GM10266 (cell line): Measurements from ENCODE around the gene P4HB.

Experiments used
- DNase-seq: peaks from one replicate; pipeline ENCODE4 v3.0.0; 2012; ENCODE audit errors: extremely low spot score
- CTCF ChIP-seq: IDR thresholded peaks from 2 replicates; pipeline ENCODE4 v1.5.1; 2012; ENCODE audit warnings: mild to moderate bottlenecking, low read depth; ENCODE audit not compliant: control insufficient read depth, insufficient read depth; ENCODE audit errors: missing control alignments

Gene P4HB

DNA sequence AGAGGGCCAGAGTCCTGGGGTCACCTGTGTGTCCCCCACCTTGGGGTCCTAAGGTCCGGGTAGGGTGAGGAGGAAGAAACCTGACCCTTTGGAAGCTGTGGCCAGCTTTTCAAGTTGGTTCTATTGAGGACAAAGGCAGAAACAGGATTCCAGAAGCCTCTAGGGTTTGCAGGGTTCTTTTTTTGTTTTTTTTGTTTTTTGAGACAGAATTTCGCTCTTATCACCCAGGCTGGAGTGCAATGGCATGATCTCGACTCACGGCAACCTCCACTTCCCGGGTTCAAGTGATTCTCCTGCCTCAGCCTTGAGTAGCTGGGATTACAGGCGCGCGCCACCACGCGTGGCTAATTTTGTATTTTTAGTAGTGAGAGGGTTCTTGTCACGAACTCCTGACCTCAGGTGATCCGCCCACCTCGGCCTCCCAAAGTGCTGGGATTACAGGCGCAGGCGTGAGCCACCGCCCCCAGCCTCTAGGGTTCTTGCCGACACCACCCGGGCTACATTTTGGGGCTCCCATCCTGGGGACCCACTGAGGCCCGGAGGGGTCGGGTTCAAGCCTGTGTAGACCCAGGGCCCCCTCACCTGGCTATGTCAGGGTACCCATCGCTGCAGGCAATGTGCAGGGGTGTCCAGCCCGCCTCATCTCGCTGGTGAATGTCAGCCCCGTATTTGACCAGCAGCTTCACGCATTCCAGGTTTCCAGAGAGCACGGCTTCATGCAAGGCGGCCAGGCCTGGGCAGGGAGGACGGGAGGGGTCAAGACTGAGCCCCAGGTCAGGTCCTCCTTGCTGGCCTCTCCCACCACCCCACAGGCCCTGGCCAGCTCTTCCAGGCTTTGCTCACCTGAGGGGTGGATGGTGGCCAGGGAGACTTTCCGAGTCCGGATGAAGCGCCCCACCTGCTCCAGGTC lies 26.2 kb downstream of the P4HB start:
- no peak for TF ChIP-seq CTCF
- DNase-seq, result no peak

DNA sequence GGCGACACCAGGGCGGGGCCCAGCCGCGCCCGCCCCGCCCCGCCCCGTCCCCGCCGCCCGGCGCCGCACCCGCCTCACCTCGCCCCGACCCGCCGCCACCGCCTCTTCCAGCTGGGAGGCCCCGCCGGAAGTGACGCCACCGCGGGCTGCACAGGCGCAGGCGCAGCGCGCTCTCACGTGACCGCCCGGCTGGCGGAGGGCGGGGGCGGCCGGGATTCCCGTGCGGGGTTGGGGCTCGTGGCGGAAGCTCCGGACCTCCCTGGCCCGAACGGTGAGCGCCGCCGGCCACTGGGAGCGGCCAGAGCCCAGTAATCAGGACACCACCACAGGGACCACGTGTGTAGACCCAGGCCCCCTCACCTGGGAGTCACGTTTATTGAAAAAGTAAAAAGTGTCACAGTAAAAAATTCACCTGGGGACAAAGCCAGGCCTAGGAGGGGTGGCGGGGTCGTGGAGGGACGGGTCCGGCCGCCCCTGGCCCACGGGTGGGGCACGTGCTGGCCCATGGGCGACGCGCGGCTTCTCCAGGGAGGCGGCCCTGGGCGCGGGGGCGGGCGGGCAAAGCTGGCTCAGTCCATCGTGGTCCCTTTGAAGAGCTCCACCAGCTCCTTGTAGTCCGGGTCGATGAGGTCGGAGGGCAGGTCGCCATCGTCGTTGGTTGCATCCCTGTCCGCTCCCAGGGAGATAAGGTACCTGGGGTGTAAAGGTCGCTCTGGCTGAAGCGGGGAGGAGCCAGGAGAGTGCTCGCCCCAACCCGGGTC lies 27.0 kb downstream of the P4HB start, which contains the start of gene MCRIP1:
TSS of gene MCRIP1 (minus strand) at position 132 of the 761 bp plus-strand sequence. CDS start 8,785 bp downstream, outside the sequence.
- peak; percentile 100 for DNase-seq
- TF ChIP-seq CTCF, result no peak

DNA sequence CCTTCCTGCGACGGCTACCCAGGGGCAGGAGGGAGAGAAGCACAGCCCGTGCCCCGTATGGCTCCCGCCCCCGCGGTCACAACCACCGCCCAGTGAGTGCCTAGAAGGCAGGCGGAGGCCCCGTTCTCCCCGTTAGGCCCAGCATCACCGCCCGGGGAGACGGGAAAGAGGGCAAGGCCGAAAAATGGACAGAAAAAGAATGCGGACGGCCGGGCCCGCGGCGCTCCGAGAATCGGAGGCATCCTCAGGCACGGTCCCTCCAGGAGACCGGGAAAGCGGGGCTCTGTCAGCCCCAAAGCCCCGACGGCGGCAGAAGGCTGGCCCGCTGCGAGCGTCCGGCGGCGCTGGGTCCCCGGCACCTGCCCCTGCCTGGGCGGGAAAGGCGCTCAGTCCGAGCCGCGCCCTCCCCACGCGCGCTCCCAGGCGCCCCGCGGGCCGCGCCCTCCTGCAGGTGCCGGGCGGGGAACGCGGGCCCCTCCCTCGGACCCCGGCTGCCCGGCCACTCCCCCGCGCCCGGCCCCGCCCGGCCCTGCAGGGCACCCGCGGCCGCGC lies 27.7 kb downstream of the P4HB start:
- TF ChIP-seq CTCF, result no peak
- peak; percentile 75 for DNase-seq

- no peak for DNase-seq
- TF ChIP-seq CTCF, result no peak
Observed at GRCh38 chr17:81831957-81832607, 28.3 kb downstream of the P4HB start.

- no peak for TF ChIP-seq CTCF
- DNase-seq, result no peak
Observed at GRCh38 chr17:81831563-81831956, 28.8 kb downstream of the P4HB start.

DNA sequence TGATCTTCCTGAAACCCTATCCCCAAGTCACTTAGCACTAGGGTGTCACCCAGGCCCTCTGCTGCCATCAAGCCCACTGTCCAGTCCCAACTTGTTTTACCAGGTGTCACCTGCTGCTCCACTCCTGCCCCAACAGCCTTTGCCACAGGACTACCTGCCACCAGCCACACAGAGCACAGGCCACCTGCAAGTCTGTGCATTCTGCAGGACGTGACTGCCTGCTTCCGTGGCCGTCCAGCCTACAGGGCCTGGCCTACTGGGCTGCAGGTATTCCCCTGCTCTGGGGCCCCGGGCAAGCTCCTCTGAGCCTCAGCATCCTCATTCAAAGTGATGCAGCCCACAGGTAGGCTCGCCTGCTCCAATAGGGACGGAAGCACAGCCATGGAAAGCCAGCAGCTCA lies 30.5 kb downstream of the P4HB start:
- TF ChIP-seq CTCF, result no peak
- no peak for DNase-seq
